Ecto neural progenitor cell (in vitro differentiated cells): ENCODE measurements around the gene PLAGL1.
A peak's percentile ranks its signal among the peaks of the same experiment; 100 is the strongest.
"Not testable (repeated sequence)": the region's sequence is repeated elsewhere in the genome, so short reads cannot be mapped to it uniquely, and the experiment has no call there.

ENCODE experiments used
- DNase-seq: peaks from one replicate; pipeline ENCODE4 v3.0.0-alpha.2; 2018; ENCODE audit warnings: low spot score

The PLAGL1 gene

DNA sequence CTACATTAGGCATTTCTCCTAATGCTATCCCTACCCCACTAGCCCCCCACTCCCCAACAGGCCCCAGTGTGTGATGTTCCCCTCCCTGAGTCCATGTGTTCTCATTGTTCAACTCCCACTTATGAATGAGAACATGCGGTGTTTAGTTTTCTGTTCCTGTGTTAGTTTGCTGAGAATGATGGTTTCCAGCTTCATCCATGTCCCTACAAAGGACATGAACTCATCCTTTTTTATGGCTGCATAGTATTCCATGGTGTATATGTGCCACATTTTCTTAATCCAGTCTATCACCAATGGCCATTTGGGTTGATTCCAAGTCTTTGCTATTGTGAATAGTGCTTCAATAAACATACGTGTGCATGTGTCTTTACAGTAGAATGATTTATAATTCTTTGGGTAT lies 1.6 kb upstream of the PLAGL1 start:
- DNase-seq = not testable (repeated sequence)

- no peak for DNase-seq
These were observed 787 bp upstream of the PLAGL1 start for GRCh38 chr6:144008846-144009245.

DNA sequence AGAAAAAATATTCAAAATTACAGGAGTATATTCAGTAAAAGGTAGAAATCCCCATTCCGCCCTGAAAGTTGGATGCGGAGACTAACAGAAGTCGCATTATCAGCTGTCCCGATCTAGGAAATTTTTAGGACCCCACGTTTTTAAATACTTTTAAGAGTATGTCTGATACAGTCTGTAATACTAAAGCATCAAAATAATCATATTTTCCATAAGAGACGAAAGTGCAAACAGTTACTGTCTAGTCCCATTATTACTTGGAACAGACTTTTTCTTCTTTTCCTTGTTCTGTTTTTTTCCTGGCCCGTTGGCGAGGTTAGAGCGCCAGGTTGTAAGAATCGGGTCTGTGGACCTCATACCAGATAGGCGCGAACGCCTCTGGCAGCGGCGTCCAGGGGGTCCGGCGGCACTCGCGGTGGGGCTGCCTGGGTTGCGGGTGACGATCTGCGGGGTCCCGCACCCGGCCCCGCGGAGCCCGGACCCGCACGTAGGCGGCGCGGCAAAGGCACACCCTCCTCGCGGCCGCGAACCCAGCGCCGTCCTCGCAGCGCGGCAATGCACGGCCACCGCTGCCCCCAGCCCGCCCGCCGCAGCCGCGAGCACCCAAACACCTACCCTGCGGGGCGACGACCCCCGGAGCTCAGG lies 460 bp downstream of the PLAGL1 start:
- no peak for DNase-seq

GRCh38 chr6:144006736-144007477 lies 1.2 kb downstream of the PLAGL1 start:
- no peak for DNase-seq

DNA sequence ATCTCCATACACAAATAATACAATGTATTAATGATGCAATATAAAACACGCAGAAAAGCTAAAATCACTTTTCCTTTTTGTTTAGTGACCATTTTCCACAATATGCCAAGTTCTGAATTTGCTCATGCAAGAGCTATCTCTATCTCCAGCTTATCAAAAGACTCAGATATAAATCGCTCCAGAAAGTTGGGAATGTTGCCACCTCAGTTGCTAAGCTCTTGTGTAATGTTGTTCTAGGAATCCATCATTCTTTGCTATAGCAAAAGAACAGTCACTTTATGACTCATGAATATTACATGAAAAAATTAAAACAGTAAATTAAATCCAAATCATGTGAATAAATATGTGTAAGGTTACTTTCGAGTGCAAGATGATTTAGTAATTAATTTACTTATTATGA lies 8.7 kb downstream of the PLAGL1 start:
- DNase-seq = no peak

DNA sequence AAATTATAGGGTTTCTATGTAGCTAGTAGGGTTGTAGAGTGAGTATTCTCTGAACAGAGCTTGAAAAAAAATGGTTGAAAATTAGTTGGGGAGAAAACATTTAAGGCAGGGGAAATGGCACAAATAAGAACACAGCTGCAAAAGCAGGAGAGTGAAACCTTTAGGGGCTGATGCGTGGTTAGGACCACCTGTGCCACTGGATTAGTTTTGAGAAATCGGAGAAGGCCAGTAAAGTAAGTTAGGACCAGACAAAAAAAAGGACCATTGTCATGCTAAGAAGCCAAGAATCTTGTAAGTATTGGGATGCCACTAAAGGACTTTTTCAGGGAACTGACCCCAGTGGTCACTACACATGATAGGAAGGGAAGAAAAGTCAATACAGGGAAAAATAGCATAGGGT lies 9.4 kb downstream of the PLAGL1 start:
- DNase-seq = no peak

GRCh38 chr6:143993965-143994646 lies 14.0 kb downstream of the PLAGL1 start:
- DNase-seq = no peak

DNA sequence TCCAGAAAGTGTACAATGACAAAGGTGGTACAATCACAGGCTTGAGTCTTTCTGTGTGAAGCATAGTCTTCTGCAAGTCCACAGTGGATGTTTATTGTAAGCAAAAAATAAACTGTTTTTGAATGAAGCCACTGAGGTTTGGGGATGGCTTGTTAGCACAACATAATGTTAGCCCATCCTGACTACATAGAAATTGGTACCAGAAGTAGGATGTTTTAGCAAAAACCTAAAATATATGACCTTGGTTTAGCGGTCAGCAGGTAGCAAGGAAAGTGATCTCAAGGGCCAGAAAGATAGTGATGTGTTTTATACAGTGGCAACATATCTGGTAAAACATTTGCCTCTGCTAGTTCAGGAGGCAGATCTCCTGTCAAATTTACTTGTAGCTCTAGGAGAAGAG lies 15.8 kb downstream of the PLAGL1 start:
- DNase-seq = no peak

GRCh38 chr6:143986463-143987065 lies 21.5 kb downstream of the PLAGL1 start:
- no peak for DNase-seq

GRCh38 chr6:143984666-143985065 lies 23.4 kb downstream of the PLAGL1 start:
- DNase-seq = no peak

DNA sequence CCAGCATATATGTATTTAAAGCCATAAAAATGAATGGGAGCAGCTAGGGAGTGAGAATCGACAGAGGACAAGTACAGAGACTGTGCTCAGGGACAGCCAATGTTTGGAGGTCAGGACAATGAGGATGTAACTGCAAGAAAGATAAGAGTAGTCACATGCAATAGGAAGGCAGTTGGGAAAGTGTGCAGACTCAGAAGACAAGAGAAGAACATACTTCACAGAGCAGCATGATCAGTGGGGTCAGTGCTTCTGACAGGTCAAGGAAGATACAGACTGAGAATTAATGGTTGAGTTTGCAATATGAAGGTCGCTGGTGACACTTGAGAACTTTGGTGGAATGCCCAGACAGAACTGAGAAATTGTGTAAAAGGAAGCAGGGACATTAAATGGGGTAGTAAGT lies 25.1 kb downstream of the PLAGL1 start:
- no peak for DNase-seq

GRCh38 chr6:143980921-143981320 lies 27.1 kb downstream of the PLAGL1 start:
- DNase-seq = no peak

- no peak for DNase-seq
These were observed 31.2 kb downstream of the PLAGL1 start for GRCh38 chr6:143976806-143977349.

- no peak for DNase-seq
These were observed 34.0 kb downstream of the PLAGL1 start for GRCh38 chr6:143974089-143974488.

DNA sequence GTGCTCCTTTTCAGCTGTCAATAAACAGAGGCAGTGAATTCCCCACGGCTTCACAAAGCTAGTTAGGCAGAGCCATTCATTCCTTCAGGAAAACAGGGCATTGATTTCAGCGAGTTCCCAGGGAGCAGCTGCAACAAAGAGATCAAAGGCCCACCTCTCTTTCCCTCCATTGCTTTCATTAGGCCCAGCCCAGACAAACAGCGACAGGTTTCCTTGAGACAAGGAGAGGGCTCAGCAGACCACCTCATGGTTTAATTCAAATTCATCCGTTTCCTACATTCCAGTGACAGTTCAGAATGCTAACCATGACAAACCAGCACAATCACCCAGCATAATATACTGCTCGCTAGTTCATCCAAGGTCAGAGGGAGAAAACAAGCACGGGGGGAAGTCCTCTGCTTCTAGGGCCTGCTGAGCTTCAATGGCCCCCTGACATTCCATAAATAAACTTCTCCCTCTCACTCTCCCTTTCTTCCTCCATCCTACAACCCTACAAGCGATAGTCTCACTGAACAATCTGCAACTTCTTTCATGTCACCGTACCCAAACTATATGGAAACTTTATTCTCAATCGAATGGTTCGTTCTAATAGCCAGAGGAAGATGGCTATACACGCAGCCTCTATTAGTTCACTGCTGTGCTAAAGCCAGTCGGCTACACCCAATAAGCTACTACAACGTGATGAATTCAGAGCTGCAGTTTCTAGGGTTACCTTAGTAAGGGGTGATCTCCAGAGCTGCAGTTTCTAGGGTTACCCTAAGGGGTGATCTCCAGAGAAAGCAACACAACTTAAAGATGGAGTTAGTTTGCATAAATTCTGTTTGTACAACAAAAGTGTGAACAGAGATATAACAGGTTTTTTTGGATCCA lies 34.7 kb downstream of the PLAGL1 start:
- DNase-seq = peak; percentile 71

GRCh38 chr6:143971482-143972205 lies 36.4 kb downstream of the PLAGL1 start:
- DNase-seq = no peak

DNA sequence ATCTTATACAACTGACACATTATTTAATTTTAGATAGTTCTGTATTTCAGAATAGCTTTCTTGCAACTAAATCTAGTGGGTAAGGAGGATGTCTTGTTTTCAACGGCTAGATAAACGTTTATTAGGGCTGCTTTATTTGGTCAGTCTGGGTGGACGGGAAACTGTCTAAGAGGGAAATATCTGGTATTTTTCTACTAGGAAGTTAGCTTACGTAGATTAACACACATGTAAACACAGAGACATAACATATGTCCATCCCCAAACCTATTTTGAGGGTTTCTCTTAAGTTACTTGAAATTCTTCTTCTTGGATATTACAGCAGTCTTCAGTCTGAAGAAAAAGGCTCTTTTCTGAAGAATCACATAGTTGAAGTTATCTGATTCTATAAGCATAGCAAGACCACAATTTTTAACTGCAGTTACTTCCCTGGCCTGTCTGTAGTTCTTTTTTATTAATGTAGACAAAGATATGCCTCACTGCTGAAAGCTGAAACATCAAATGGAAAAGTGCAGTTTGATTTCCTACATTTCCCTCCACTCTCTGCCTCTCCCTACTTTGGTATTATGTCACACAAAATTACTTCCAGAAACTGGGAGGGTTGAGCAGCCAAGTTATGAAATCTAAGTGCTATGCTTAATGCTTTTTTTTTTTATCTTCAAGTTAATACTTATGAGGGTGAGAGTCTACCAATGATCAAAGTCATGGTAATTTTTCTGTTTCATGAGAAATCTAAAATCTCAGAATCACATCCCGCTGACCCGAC lies 37.4 kb downstream of the PLAGL1 start:
- DNase-seq = no peak

DNA sequence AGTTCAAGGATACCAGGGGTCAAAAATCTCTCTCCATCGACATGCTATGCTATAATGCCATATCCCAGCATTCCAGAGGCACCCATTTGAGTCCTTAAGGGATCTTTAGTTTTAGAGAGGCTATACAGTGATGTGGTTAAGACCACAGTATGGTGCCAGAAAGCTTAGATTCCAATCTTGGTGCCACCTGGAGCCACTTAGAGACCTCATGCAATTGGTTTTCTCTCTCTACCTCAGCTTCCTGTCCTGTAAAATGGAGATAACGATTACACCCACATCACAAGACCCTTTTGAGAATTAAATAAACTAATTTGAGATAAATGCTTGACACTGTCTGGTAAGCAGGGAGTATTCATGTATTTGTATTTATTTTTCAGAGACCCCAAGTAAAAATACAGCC lies 39.0 kb downstream of the PLAGL1 start:
- DNase-seq = no peak

DNA sequence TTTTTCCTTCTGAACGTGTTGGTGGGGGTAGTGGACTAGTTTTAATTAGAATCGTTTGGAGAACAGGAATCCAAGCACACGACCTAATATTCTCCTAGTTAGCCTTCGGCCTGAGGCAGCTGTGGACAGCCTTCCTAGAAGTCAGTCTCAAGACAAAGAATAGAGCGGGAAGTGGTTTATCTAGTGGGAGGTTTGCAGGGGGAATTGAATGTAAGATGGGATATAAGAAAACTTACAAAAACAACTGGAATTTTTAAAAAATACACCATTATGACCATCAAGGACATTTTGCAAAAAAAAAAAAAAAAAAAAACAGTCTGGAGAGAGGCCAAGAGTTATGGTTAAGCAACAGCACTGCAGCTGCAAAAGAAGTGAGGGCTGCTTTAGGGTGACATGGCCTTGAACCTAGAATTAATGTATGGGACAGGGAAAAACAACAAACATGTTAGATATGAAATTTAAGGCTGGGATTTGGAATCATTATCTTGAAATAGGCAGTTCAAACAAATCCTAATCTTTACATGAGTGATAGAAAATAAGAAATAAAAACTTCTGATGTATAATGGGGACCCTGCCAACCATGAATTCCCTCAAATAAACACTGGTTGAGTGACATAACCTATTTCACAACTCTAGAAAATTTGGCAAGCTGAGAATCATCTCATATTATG lies 40.2 kb downstream of the PLAGL1 start:
- no peak for DNase-seq

DNA sequence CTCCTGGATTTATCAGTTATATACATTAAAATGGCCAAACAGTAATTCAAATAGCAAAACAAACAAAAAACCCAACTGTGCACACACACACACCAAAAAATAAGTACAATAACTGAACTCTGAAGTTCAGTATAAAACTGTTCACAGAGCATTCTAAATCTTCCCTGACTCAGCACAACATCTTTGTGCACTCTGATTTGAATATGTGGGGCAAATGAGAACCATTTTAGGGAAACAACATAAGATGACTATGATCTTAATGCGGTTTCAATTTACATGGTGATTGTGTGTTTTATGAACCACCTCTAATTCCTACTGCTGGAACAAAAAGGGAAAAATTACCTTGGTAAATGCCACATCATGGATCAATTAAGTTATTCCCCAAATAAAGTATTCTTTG lies 41.7 kb downstream of the PLAGL1 start:
- DNase-seq = no peak
